Heart left ventricle (tissue), 16 donors: Measurements from ENCODE around the gene SLC38A11. TPM values are rescaled to one million over a fixed set of nuclear protein-coding genes. Genes with fewer than 3 reads are reported as not detected.

Source experiments
- ATAC-seq, 4 donors: fragments of 200-7000 bp; cut with Tn5 transposase; one replicate each; pipeline ENCODE4 v1.9.1; 2020 to 2022; ENCODE audit warnings: moderate library complexity in 4 of 4, mild to moderate bottlenecking in 3 of 4, moderate number of reproducible peaks in 1 of 4
- DNase-seq, 5 donors: peaks; one replicate each; pipeline ENCODE4 v3.0.0-alpha.2; 2020
- H3K27ac ChIP-seq, 12 donors: fragments of 200-600 bp; sonication (generic) in 4 of 12; one replicate each; pipeline versions ENCODE4 v1.5.0 to v1.8.0; 2016 to 2022; ENCODE audit warnings: mild to moderate bottlenecking in 2 of 12
- H3K27me3 ChIP-seq, 9 donors: fragments of 200-600 bp; sonication (generic) in 2 of 9; one replicate each; pipeline versions ENCODE4 v1.5.1 to v1.8.0; 2016 to 2022; ENCODE audit warnings: mild to moderate bottlenecking in 3 of 9
- H3K36me3 ChIP-seq, 9 donors: fragments of 200-600 bp; sonication (generic) in 2 of 9; one replicate each; pipeline versions ENCODE4 v1.5.0 to v1.8.0; 2018 to 2022; ENCODE audit warnings: mild to moderate bottlenecking in 2 of 9
- H3K4me1 ChIP-seq, 12 donors: fragments of 200-600 bp; sonication (generic) in 4 of 12; one replicate each; pipeline versions ENCODE4 v1.5.0 to v1.8.0; 2016 to 2022; ENCODE audit warnings: mild to moderate bottlenecking in 3 of 12
- H3K4me3 ChIP-seq, 12 donors: fragments of 200-600 bp; sonication (generic) in 4 of 12; one replicate each; pipeline versions ENCODE4 v1.5.0 to v1.8.0; 2017 to 2022; ENCODE audit warnings: mild to moderate bottlenecking in 9 of 12, moderate library complexity in 4 of 12
- H3K9me3 ChIP-seq, 12 donors: fragments of 200-600 bp; sonication (generic) in 4 of 12; one replicate each; pipeline versions ENCODE4 v1.5.0 to v1.8.0; 2016 to 2022; ENCODE audit warnings: mild to moderate bottlenecking in 1 of 12
- CTCF ChIP-seq, 12 donors: fragments of 200-600 bp; sonication (generic) in 4 of 12; IDR thresholded peaks; one replicate each; pipeline versions ENCODE4 v1.5.0 to v1.8.0; 2018 to 2022; ENCODE audit warnings: antibody characterized with exemption in 12 of 12, mild to moderate bottlenecking in 5 of 12
- POLR2A ChIP-seq, 2 donors: fragments of 450-650 bp; IDR thresholded peaks; one replicate each; pipeline ENCODE4 v1.6.1; 2017; ENCODE audit warnings: antibody characterized with exemption in 2 of 2, mild to moderate bottlenecking in 2 of 2, moderate library complexity in 2 of 2
- WGBS, 4 donors: extraction: QIAGEN DNeasy Blood & Tissue Kit in 2 of 4; methylation state at CpG; one replicate each; pipeline versions ENCODE4 v1.1.5 to v1.1.7; 2013 to 2018; 5-methylcytosine and 5-hydroxymethylcytosine counted together
- intact Hi-C, 10 donors: fragments of 100-400 bp; cut with DNase I; formaldehyde crosslinking; loops; one replicate each; pipeline versions ENCODE4 v1.11.1 to v1.14.2; 2022
- polyA plus RNA-seq, 2 donors: library from polyadenylated mRNA; stranded (reverse); fragments of 200-250 nt; gene quantifications; one replicate each; pipeline ENCODE4 v1.2.3, GENCODE V29; 2013
- total RNA-seq, 9 donors: library from RNA; depleted of rRNA in 2 of 9; stranded (reverse); fragments of >200 nt in 2 of 9; fragmentation: NEBNext Ultra II Directional in 3 of 9; extraction: Animal tissue kit (Norgen Biotek cat#: 25700) in 3 of 9; gene quantifications; one replicate each; pipeline versions ENCODE4 v1.1.0 to v1.2.4, GENCODE V29; 2016 to 2023
- donor health status: ischemic (EF 13 %, LVEDD 7.1; RV severe dilation, severe dysfunction).
- donor health status: healthy with polysubstance abuse.
- donor health status: DM: no; HTN: yes; CAD: no.
- donor health status: DM: no; HTN: no; CAD: no.
- donor health status: ischemic (EF 25% LVEDD 6.9; RV normal size, moderate dysfunction).
- donor health status: ischemic (EF 25% LVEDD 5.7; RV mildly dilated, moderate dysfunction).
- donor health status: healthy.
- donor health status: DM: yes; HTN: yes; CAD: no.
- donor health status: ischemic (EF 35%, LVEDD 5.7; RV mildly dilated, moderate dysfunction).
- donor health status: nonischemic (EF 11% LVEDD 7.7; RV severe dilation, severe dysfunction).
- donor health status: DM: yes; HTN: yes; CAD: no.
- donor health status: PGD.
- donor health status: ischemic (EF 29% LVEDD 5.4; RV normal size, mild dysfunction).
- donor health status: nonischemic (EF 23%, LVEDD 6.1; RV moderate dilation, normal function).

SLC38A11 gene
- total and polyA plus RNA-seq, 11 donors: 0.25 to 1.9 (median 0.55) TPM

DNA sequence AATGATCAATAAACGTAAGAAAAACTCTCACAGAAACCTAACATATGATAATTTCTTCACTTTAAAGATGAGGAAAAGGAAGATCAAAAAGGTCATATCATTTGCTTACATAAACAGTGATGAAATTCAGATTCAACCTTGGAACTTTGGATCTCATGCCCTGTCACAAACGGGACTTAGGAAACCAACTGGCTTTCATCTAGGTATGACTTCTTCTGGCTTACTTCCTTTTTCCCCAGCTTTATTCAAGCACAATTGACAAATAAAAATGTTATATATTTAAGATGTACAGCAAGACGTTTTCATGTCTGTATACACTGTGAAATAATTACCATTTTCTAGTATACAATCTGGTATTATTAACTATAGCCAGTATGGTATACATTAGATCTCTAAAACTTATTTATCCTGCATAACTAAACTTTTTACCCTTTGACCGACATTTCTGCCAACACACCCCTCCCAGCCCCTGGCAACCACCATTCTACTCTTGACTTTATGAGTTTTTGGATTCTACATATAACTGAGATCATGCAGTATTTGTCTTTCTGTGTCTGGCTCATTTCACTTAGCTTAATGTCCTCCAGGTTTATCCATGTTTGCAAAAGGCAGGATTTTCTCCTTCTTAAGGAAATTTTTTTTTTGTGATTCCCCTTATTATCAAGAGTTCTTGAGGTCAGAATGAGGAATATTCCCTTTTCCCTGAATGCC lies 67.7 kb downstream of the SLC38A11 start:
- DNase-seq (no peak), ATAC-seq (no peak)
- intact Hi-C loops: no loop called here
- no peak overlapping the region for H3K27ac ChIP-seq
- no peak for TF ChIP-seq CTCF (IDR thresholded peaks at IDR 0.05)
- TF ChIP-seq POLR2A (IDR thresholded peaks at IDR 0.05): no peak
- WGBS, 4 donors: 81 to 88% (median 85%) methylated on average over 4 of the region's 4 CpGs
- peaks cover 0 to 4% (median 0%) of the 10 kb centered on the region in 12 donors for H3K4me1 ChIP-seq
- no peaks in the 10 kb centered on the region for H3K9me3 ChIP-seq
- no peak overlapping the region for H3K4me3 ChIP-seq
- no peaks in the 10 kb centered on the region for H3K36me3 ChIP-seq
- H3K27me3 ChIP-seq: no peaks in the 10 kb centered on the region

DNA sequence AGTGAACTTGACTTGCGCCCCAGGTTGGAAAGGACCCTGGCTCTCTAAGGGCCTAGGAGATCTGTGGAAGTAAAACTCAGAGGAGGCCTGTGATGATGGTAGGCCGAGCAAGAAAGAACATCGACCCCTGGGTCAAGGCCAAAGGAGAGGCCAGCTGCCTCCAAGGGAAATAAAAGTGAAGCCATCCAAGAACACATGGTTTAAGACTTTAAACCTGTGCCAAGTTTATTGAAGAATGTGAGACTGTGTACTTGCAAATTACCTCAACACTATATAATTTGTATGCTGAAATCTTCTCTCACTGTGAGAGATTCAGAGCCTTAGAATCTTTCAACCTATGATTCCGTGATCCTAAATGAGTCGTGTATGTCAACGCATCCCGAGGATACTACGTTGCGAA lies 73.0 kb downstream of the SLC38A11 start:
- no peak overlapping the region for H3K4me3 ChIP-seq
- H3K27me3 ChIP-seq: no peaks in the 10 kb centered on the region
- 77 to 82% (median 80%) methylated on average over 9 of the region's 9 CpGs for WGBS, 4 donors
- ATAC-seq: peak in 1 of 4 donors; percentile 33
- no peak overlapping the region for H3K27ac ChIP-seq
- no peaks in the 10 kb centered on the region for H3K36me3 ChIP-seq
- intact Hi-C loops: no loop called here
- no peak for TF ChIP-seq CTCF (IDR thresholded peaks at IDR 0.05)
- TF ChIP-seq POLR2A (IDR thresholded peaks at IDR 0.05): no peak
- H3K4me1 ChIP-seq: no peaks in the 10 kb centered on the region
- DNase-seq: no peak
- H3K9me3 ChIP-seq: no peaks in the 10 kb centered on the region

DNA sequence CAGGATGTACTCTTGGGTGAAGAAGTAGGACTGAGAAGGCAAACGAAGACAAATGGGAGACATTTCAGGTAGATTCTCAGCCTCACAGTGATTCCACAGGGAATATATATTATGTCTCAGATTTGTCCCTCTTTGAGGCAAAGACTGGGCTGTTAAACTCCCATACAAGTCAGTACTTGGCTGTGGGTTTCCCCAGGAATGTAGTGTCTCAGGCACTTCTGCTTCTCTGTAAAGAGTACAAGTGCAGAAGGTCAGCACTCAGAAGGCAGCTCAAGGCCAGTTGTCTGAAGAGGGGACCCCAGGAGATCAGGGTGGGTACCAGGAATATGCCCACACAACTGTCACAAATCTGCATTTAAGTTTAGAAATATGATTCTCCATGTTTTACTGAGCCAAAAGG lies 73.8 kb downstream of the SLC38A11 start:
- intact Hi-C loops: no loop called here
- Histone ChIP-seq H3K27me3 (no peaks in the 10 kb centered on the region), H3K36me3 (no peaks in the 10 kb centered on the region), H3K9me3 (no peaks in the 10 kb centered on the region), H3K27ac (no peak overlapping the region), H3K4me1 (no peaks in the 10 kb centered on the region), H3K4me3 (no peak overlapping the region)
- TF ChIP-seq POLR2A (IDR thresholded peaks at IDR 0.05) (no peak), CTCF (IDR thresholded peaks at IDR 0.05) (no peak)
- 90 to 100% (median 97%) methylated on average over 1 of the region's 1 CpG for WGBS, 4 donors
- ATAC-seq: no peak
- DNase-seq: no peak

DNA sequence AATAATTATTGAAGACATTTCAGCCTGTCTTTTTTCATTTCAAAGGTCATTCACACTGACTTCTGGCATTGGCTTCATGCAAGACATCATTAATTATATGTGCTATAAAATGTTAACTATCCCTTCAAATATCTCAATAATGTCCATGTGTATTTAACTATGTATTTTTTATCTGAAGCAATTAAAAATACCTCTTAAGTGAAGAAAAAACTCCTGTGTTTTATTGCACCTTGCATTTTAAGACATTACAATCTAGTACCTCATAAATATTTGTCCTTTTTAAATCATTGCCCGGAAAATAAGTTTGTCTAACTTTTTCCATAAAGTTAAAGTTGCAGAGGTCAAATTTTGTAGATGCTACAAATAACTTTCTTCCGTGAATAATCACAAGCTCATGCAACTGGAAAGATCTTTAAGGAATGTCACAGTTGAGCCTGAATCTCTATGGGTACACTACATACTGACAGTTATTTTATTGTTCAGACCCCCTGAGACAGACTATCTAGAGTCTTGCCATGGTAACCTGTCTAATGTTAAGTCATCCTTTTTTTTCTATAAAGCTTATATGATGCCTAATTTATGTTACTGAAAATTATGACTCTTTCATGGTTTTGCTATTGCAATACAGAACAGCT lies 75.3 kb downstream of the SLC38A11 start:
- Histone ChIP-seq H3K36me3 (no peaks in the 10 kb centered on the region), H3K27me3 (no peaks in the 10 kb centered on the region), H3K27ac (no peak overlapping the region), H3K4me1 (no peaks in the 10 kb centered on the region), H3K4me3 (no peak overlapping the region), H3K9me3 (no peaks in the 10 kb centered on the region)
- ATAC-seq: no peak
- TF ChIP-seq POLR2A (IDR thresholded peaks at IDR 0.05) (no peak), CTCF (IDR thresholded peaks at IDR 0.05) (no peak)
- intact Hi-C loops: no loop called here
- DNase-seq: no peak
- 67 to 84% (median 73%) methylated on average over 2 of the region's 2 CpGs for WGBS, 4 donors
